Common myeloid progenitor, CD34-positive (primary cell): ENCODE data around the gene RUFY3.
"Not testable (repeated sequence)": the region's sequence is repeated elsewhere in the genome, so short reads cannot be mapped to it uniquely, and the experiment has no call there.

Experiments
- CTCF ChIA-PET: fragments of 350-600 bp; sonication (Branson Sonifier 250); formaldehyde crosslinking; loops from one replicate; lab custom pipeline; 2021; ENCODE audit warnings: antibody characterized with exemption; lab: Charles Lee
- POLR2A ChIA-PET: fragments of 350-600 bp; sonication (Branson Sonifier 250); formaldehyde crosslinking; loops from one replicate; lab custom pipeline; 2021; ENCODE audit warnings: antibody characterized with exemption; lab: Charles Lee
- DNase-seq, 3 donors: peaks; one replicate each; pipeline versions ENCODE4 v3.0.0 to v3.0.0-alpha.2; 2013
- H3K27ac ChIP-seq, 2 experiments: 1 replicate in 1 of 2; 2 replicates in 1 of 2; pipeline ENCODE4 v1.7.0; 2013; ENCODE audit warnings: inconsistent platforms in 2 of 2, low read length in 2 of 2, mild to moderate bottlenecking in 2 of 2, low read depth in 1 of 2, moderate library complexity in 1 of 2; ENCODE audit not compliant: severe bottlenecking in 2 of 2, insufficient read depth in 1 of 2, poor library complexity in 1 of 2
- H3K27me3 ChIP-seq, 5 experiments: replicated peaks in 2 of 5; 1 replicate in 3 of 5; 2 replicates in 2 of 5; pipeline versions ENCODE4 v1.6.1 to v1.7.0; 2013; ENCODE audit warnings: low read length in 4 of 5, mild to moderate bottlenecking in 2 of 5, moderate library complexity in 2 of 5, inconsistent platforms in 1 of 5; ENCODE audit not compliant: insufficient read depth in 5 of 5, control insufficient read depth in 4 of 5
- H3K36me3 ChIP-seq, 4 experiments: 1 replicate in 2 of 4; 2 replicates in 2 of 4; pipeline versions ENCODE4 v1.6.1 to v1.7.0; 2013; ENCODE audit warnings: low read length in 3 of 4, control low read depth in 1 of 4, mild to moderate bottlenecking in 1 of 4; ENCODE audit not compliant: control insufficient read depth in 4 of 4, insufficient read depth in 4 of 4
- H3K4me1 ChIP-seq, 4 experiments: 1 replicate in 3 of 4; 2 replicates in 1 of 4; pipeline versions ENCODE4 v1.6.1 to v1.7.1; 2013; ENCODE audit warnings: low read length in 3 of 4, mild to moderate bottlenecking in 3 of 4, control low read depth in 1 of 4, inconsistent platforms in 1 of 4, moderate library complexity in 1 of 4; ENCODE audit not compliant: control insufficient read depth in 4 of 4, insufficient read depth in 4 of 4; ENCODE audit errors: control extremely low read depth in 1 of 4
- H3K4me3 ChIP-seq, 7 experiments: 1 replicate in 4 of 7; 2 replicates in 3 of 7; pipeline versions ENCODE4 v1.5.1 to v1.7.0; 2013; ENCODE audit warnings: mild to moderate bottlenecking in 7 of 7, low read length in 6 of 7, moderate library complexity in 6 of 7, inconsistent platforms in 2 of 7, low read depth in 2 of 7, control low read depth in 1 of 7; ENCODE audit not compliant: insufficient read depth in 4 of 7, control insufficient read depth in 1 of 7; ENCODE audit errors: extremely low read depth in 1 of 7
- H3K9me3 ChIP-seq, 5 experiments: 1 replicate in 4 of 5; 2 replicates in 1 of 5; pipeline versions ENCODE4 v1.6.1 to v1.7.1; 2013; ENCODE audit warnings: low read length in 4 of 5, mild to moderate bottlenecking in 2 of 5, inconsistent platforms in 1 of 5, low read depth in 1 of 5, moderate library complexity in 1 of 5; ENCODE audit not compliant: control insufficient read depth in 4 of 5, insufficient read depth in 2 of 5; ENCODE audit errors: control extremely low read depth in 1 of 5
- WGBS: methylation state at CpG from one replicate; pipeline ENCODE4 v1.1.5; 2013; ENCODE audit not compliant: insufficient coverage; 5-methylcytosine and 5-hydroxymethylcytosine counted together

Gene RUFY3

GRCh38 chr4:70840137-70840536 lies 118.4 kb downstream of the RUFY3 start:
- H3K27ac ChIP-seq, H3K36me3 ChIP-seq, H3K9me3 ChIP-seq, H3K27me3 ChIP-seq: not testable (repeated sequence)
- POLR2A ChIA-PET = interaction anchor here (0.7 to 1.3 kb wide), 2 partner anchors 48 to 62 kb away, joined by 3 to 5 read pairs; partner anchors contain the start of gene MOB1B
- Histone ChIP-seq H3K4me1 (peaks cover 5 to 28% (median 16%) of the 10 kb centered on the region in 4 experiments), H3K4me3 (peak overlapping the region in 1 of 7 experiments; percentile 33)
- CTCF ChIA-PET = interaction anchor here (1.4 to 2.4 kb wide), 2 partner anchors 12 to 131 kb away, joined by 4 to 7 read pairs; no protein-coding TSS in a partner anchor
- DNase-seq = peak; percentile 21 to 72 (median 65)
- 87% methylated on average over 16 of the region's 20 CpGs for WGBS

DNA sequence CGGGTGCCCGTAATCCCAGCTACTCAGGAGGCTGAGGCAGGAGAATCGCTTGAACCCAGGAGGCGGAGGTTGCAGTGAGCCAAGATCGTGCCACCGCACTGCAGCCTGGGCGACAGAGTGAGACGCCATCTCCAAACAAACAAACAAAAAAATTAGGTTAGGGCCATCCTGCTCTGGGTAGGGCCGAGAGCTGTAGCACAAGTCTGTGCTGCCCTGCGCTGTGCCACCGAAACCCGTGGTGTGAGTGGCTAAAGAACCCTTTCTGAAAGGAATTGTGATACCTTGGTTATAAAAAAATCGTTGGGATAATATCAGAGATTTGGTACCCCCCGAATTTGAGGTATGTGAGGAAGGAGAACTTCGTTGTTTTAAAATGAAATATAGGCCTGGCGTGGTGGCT lies 118.9 kb downstream of the RUFY3 start:
- H3K27me3 ChIP-seq, H3K4me3 ChIP-seq, DNase-seq, H3K36me3 ChIP-seq, H3K9me3 ChIP-seq, POLR2A ChIA-PET, H3K27ac ChIP-seq: not testable (repeated sequence)
- CTCF ChIA-PET = interaction anchor here (1.2 kb wide), 1 partner anchor 106 kb away, joined by 3 read pairs; no protein-coding TSS in a partner anchor
- peaks cover 5 to 27% (median 16%) of the 10 kb centered on the region in 4 experiments for H3K4me1 ChIP-seq
- 95% methylated on average over 11 of the region's 16 CpGs for WGBS

- Histone ChIP-seq H3K27me3 (no peaks in the 10 kb centered on the region), H3K4me3 (no peak overlapping the region), H3K9me3 (no peaks in the 10 kb centered on the region), H3K27ac (no peak overlapping the region), H3K36me3 (no peaks in the 10 kb centered on the region), H3K4me1 (peaks cover 5 to 23% (median 17%) of the 10 kb centered on the region in 4 experiments)
- POLR2A ChIA-PET = no interaction called here
- CTCF ChIA-PET = interaction anchor here (1.2 kb wide), 1 partner anchor 106 kb away, joined by 3 read pairs; no protein-coding TSS in a partner anchor
- DNase-seq = no peak
Measured at GRCh38 chr4:70841211-70841610, 119.4 kb downstream of the RUFY3 start.

- ChIA-PET POLR2A (no interaction called here), CTCF (no interaction called here)
- 60% methylated on average over 1 of the region's 1 CpG for WGBS
- no peaks in the 10 kb centered on the region for H3K9me3 ChIP-seq
- H3K27ac ChIP-seq = no peak overlapping the region
- DNase-seq = no peak
- no peaks in the 10 kb centered on the region for H3K27me3 ChIP-seq
- H3K36me3 ChIP-seq = no peaks in the 10 kb centered on the region
- H3K4me3 ChIP-seq = no peak overlapping the region
- H3K4me1 ChIP-seq = peaks cover 5 to 18% (median 12%) of the 10 kb centered on the region in 4 experiments
Measured at GRCh38 chr4:70841951-70842350, 120.2 kb downstream of the RUFY3 start.

DNA sequence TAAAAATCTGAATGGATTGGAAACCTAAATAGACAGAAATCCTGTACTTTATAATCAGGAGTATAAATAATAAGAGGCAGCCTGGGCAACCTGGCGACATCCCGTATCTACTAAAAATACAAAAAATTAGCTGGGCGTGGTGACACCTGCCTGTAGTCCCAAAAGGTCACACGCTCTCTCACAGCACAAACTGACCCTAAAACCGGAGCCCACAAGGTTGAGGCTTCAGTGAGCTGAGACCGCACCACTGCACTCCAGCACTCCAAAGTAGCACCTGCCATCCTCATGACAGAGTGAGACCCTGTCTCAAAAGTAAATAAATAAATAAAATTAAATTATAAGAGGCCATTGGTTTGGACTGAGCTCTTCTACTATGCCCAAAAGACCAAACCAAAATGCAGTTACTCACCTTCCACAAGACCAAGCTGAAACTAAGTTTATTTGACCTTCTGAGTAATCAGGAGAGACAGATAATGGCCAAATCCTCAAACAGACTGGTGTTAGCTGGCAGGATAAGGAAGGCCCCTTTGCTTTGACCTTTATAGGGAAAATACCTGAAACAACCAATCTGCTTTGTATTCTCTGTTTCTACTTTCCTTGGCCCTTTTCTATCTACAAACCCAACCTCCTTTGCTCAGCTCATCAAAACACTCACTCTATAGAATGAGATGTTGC lies 121.1 kb downstream of the RUFY3 start:
- ChIA-PET CTCF (interaction anchor here (0.9 kb wide), 1 partner anchor 39 kb away, joined by 3 read pairs; no protein-coding TSS in a partner anchor), POLR2A (no interaction called here)
- Histone ChIP-seq H3K27ac (no peak overlapping the region), H3K4me3 (no peak overlapping the region), H3K36me3 (no peaks in the 10 kb centered on the region), H3K9me3 (no peaks in the 10 kb centered on the region), H3K4me1 (peaks cover 5 to 10% (median 9%) of the 10 kb centered on the region in 4 experiments), H3K27me3 (no peaks in the 10 kb centered on the region)
- no peak for DNase-seq
- 100% methylated on average over 4 of the region's 6 CpGs for WGBS

DNA sequence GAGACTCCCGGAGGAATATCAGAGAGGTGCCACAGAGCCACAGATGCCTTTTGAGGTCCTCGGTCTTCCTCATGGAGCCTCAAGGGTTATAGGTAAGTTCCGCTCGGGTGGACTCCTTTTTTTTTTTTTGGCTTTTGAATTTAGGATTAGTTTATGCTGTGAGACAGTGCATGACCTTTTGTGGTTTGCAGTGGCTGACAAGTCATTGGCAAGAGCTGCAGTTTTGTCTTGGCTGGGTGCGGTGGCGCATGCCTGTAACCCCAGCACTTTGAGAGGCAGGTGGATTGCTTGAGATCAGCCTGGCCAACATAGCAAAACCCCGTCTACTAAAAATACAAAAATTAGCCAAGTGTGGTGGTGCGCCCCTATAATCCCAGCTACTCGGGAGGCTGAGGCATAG lies 122.4 kb downstream of the RUFY3 start:
- H3K4me3 ChIP-seq = no peak overlapping the region
- no peaks in the 10 kb centered on the region for H3K9me3 ChIP-seq
- no peaks in the 10 kb centered on the region for H3K27me3 ChIP-seq
- H3K4me1 ChIP-seq = peaks cover 0 to 5% (median under 1%) of the 10 kb centered on the region in 4 experiments
- no peak overlapping the region for H3K27ac ChIP-seq
- no peak for DNase-seq
- CTCF ChIA-PET = no interaction called here
- POLR2A ChIA-PET = no interaction called here
- no peaks in the 10 kb centered on the region for H3K36me3 ChIP-seq
- 91% methylated on average over 7 of the region's 9 CpGs for WGBS

DNA sequence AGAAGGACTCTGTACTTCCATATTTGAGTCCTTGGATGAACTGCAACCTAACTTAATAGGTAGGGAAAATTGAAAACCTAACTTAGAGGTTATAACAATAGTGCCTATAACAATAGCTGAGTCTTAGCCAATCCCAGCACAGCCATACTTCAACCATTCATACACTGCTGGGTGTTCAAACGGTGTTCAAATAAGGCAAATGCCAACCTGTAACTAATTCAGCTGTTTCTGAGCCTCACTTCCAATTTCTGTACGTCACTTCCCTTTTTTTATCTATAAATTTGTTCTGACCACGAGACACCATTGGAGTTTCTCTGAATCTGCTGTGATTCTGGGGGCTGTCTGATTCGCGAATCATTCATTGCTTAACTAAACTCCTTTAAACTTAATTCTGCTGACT lies 127.5 kb downstream of the RUFY3 start:
- Histone ChIP-seq H3K27me3 (no peaks in the 10 kb centered on the region), H3K9me3 (no peaks in the 10 kb centered on the region), H3K4me1 (peaks cover 0 to 14% (median 3%) of the 10 kb centered on the region in 4 experiments), H3K27ac (no peak overlapping the region), H3K36me3 (no peaks in the 10 kb centered on the region), H3K4me3 (no peak overlapping the region)
- 25% methylated on average over 3 of the region's 5 CpGs for whole genome bisulfite sequencing
- ChIA-PET POLR2A (no interaction called here), CTCF (interaction anchor here (0.5 to 1.2 kb wide), 2 partner anchors 70 to 92 kb away, joined by 3 read pairs; no protein-coding TSS in a partner anchor)
- peak; percentile 27 to 62 (median 48) for DNase-seq
